K562 (cell line): ENCODE data around the gene PPM1M. TPM values are rescaled to one million over a fixed set of nuclear protein-coding genes. Genes with fewer than 3 reads are reported as not detected.

Experiments used
- ATAC-seq: fragments of 200-7000 bp; cut with Tn5 transposase; 3 replicates; pipeline ENCODE4 v1.9.1; 2020; ENCODE audit warnings: moderate library complexity
- BruUV-seq: library from RNA; stranded (reverse); fragments of 400-500 nt; replicated peaks from 2 replicates; lab custom pipeline; 2021; lab: Mats Ljungman, UMichigan
- CTCF ChIA-PET: fragments of 300-600 bp; formaldehyde crosslinking; extraction: SDS; loops from one replicate; lab custom pipeline; 2021; ENCODE audit warnings: low intra/inter-chr PET ratio; lab: Yijun Ruan, JAX
- POLR2A ChIA-PET: fragments of 300-600, 350-650 bp; sonication (Branson Sonifier 250); formaldehyde crosslinking; extraction: SDS; loops from one replicate; lab custom pipeline; 2021; ENCODE audit warnings: antibody characterized with exemption, inconsistent platforms; lab: Yijun Ruan, JAX
- DNase-seq, 4 experiments: peaks; one replicate each; pipeline versions ENCODE4 v3.0.0 to v3.0.0-alpha.2; 2011 to 2018; ENCODE audit warnings: low spot score in 3 of 4, mixed read lengths in 3 of 4; ENCODE audit errors: extremely low read depth in 1 of 4
- FAIRE-seq: peaks from 2 replicates; lab custom pipeline; 2011; peaks lifted over from hg19 to GRCh38; lab: Jason Lieb, UNC
- H2AFZ ChIP-seq: 2 replicates; pipeline ENCODE4 v1.6.0; 2011; ENCODE audit warnings: low read depth, low read length, control low read depth, inconsistent platforms
- H3K27ac ChIP-seq: fragments of 200-600 bp; 3 replicates; pipeline ENCODE4 v1.8.0; 2011; ENCODE audit warnings: low read depth, mild to moderate bottlenecking, control low read depth, inconsistent platforms, low read length, moderate library complexity, mixed read lengths; ENCODE audit errors: extremely low read depth
- H3K27me3 ChIP-seq, 2 experiments: fragments of 300-600 bp in 1 of 2; 2 replicates in 1 of 2; 3 replicates in 1 of 2; pipeline versions ENCODE4 v1.6.0 to v1.8.0; 2011; ENCODE audit warnings: inconsistent platforms in 2 of 2, low read length in 2 of 2, mild to moderate bottlenecking in 1 of 2, mixed read lengths in 1 of 2, moderate library complexity in 1 of 2; ENCODE audit not compliant: control insufficient read depth in 2 of 2, insufficient read depth in 2 of 2
- H3K36me3 ChIP-seq: fragments of 300-600 bp; 3 replicates; pipeline ENCODE4 v1.8.0; 2011; ENCODE audit warnings: mild to moderate bottlenecking, low read length, inconsistent platforms; ENCODE audit not compliant: control insufficient read depth, insufficient read depth
- H3K4me1 ChIP-seq, 2 experiments: fragments of 200-600 bp in 1 of 2; replicated peaks in 1 of 2; 2 replicates in 1 of 2; 3 replicates in 1 of 2; pipeline versions ENCODE4 v1.5.1 to v1.8.0; 2011; ENCODE audit warnings: inconsistent platforms in 2 of 2, low read length in 2 of 2, mild to moderate bottlenecking in 1 of 2, mixed read lengths in 1 of 2, moderate library complexity in 1 of 2; ENCODE audit not compliant: control insufficient read depth in 2 of 2, insufficient read depth in 2 of 2
- H3K4me2 ChIP-seq: 2 replicates; pipeline ENCODE4 v1.6.1; 2011; ENCODE audit warnings: low read length, control low read depth, inconsistent platforms, mixed read lengths; ENCODE audit not compliant: insufficient read depth
- H3K4me3 ChIP-seq: fragments of 200-600 bp; sonication (generic), shearing (Covaris generic); 2 replicates; pipeline ENCODE4 v1.5.1; 2016; ENCODE audit warnings: control low read depth, inconsistent platforms
- H3K79me2 ChIP-seq: fragments of 200-600 bp; 3 replicates; pipeline ENCODE4 v1.8.0; 2011; ENCODE audit warnings: low read length, inconsistent platforms; ENCODE audit not compliant: control insufficient read depth, insufficient read depth
- H3K9ac ChIP-seq, 2 experiments: 2 replicates each; pipeline versions ENCODE4 v1.6.0 to v1.6.1; 2011; ENCODE audit warnings: low read depth in 2 of 2, low read length in 2 of 2, control low read depth in 1 of 2, inconsistent platforms in 1 of 2, mild to moderate bottlenecking in 1 of 2, mixed read lengths in 1 of 2; ENCODE audit not compliant: insufficient read depth in 1 of 2
- H3K9me1 ChIP-seq: one replicate; pipeline ENCODE4 v1.6.0; 2011; ENCODE audit warnings: inconsistent platforms, mild to moderate bottlenecking, low read length, moderate library complexity; ENCODE audit not compliant: control insufficient read depth, insufficient read depth
- H3K9me3 ChIP-seq: replicated peaks from 2 replicates; pipeline ENCODE4 v1.5.1; 2011; ENCODE audit warnings: low read depth, low read length, inconsistent platforms; ENCODE audit not compliant: control insufficient read depth, insufficient read depth
- H4K20me1 ChIP-seq: replicated peaks from 2 replicates; pipeline ENCODE4 v1.6.1; 2011; ENCODE audit warnings: low read length, inconsistent platforms, mixed read lengths; ENCODE audit not compliant: control insufficient read depth, insufficient read depth
- NFIC ChIP-seq: fragments of 450-650 bp; IDR thresholded peaks from 2 replicates; pipeline ENCODE4 v1.6.1; 2017; ENCODE audit warnings: mild to moderate bottlenecking, inconsistent platforms
- PCBP2 ChIP-seq: fragments of 200-400 bp; formaldehyde crosslinking; IDR thresholded peaks from 2 replicates; pipeline ENCODE4 v1.6.1; 2018; ENCODE audit warnings: low read length, low read depth, mild to moderate bottlenecking, moderate library complexity; ENCODE audit not compliant: poor library complexity, severe bottlenecking
- RBM17 ChIP-seq: fragments of 200-400 bp; formaldehyde crosslinking; IDR thresholded peaks from 2 replicates; pipeline ENCODE4 v1.6.1; 2017; ENCODE audit warnings: low read depth, mild to moderate bottlenecking, low read length, borderline replicate concordance
- TCF7L2 ChIP-seq: fragments of 150-350 bp; IDR thresholded peaks from 2 replicates; pipeline ENCODE4 v1.6.1; 2016; ENCODE audit warnings: low read depth, mild to moderate bottlenecking, low read length, moderate library complexity
- WGBS: fragments of 100-300 bp; shearing (Covaris generic); methylation state at CpG from one replicate; pipeline ENCODE4 v1.1.6; 2016; ENCODE audit warnings: low coverage, mixed read lengths; ENCODE audit not compliant: insufficient coverage; ENCODE audit errors: missing lambda C conversion rate; 5-methylcytosine and 5-hydroxymethylcytosine counted together
- in situ Hi-C: fragments of 300-500 bp; cut with MboI; formaldehyde crosslinking; loops from 4 replicates; pipeline ENCODE4 v1.15.0; 2018; ENCODE audit warnings: inconsistent platforms, mixed read lengths
- intact Hi-C: fragments of 100-400 bp; cut with micrococcal nuclease; formaldehyde crosslinking; loops from 2 replicates; pipeline ENCODE4 v1.14.2; 2022
- polyA plus RNA-seq, 8 experiments: library from polyadenylated mRNA; depleted of rRNA in 4 of 8; stranded (reverse) in 5 of 8; unstranded in 3 of 8; fragments of >200 nt; fragmentation: Nextera tagmentation in 2 of 8; fragmentation: Illumina TruSeq in 1 of 8; extraction: Ambion mirVana in 2 of 8; extraction: Trizol in 1 of 8; gene quantifications; 2 replicates each; pipeline versions ENCODE4 v1.2.1 to v1.2.3, GENCODE V29; 2011 to 2014; ENCODE audit warnings: inconsistent platforms in 1 of 8, missing spikeins in 1 of 8
- total RNA-seq, 7 experiments: library from RNA; depleted of rRNA in 6 of 7; stranded (reverse); fragments of >200 nt in 6 of 7; fragmentation: Illumina TruSeq in 2 of 7; extraction: Trizol in 2 of 7; gene quantifications; 2 replicates each; pipeline versions ENCODE4 v1.2.1 to v1.2.3, GENCODE V29; 2011 to 2021; ENCODE audit warnings: low replicate concordance in 1 of 7
- TF ChIP-seq, protein P1 (sequence below), 2 experiments: fragments of 450-650 bp; IDR thresholded peaks; 2 replicates each; pipeline ENCODE4 v1.6.1; 2016; ENCODE audit warnings: mild to moderate bottlenecking in 2 of 2, borderline replicate concordance in 1 of 2, low read depth in 1 of 2, moderate library complexity in 1 of 2
- TF ChIP-seq, protein P2 (sequence below): fragments of 450-650 bp; formaldehyde crosslinking; IDR thresholded peaks from 2 replicates; pipeline ENCODE4 v1.4.0; 2020; ENCODE audit warnings: mild to moderate bottlenecking

Gene PPM1M
- total and polyA plus RNA-seq, 9 of the 15 experiments (the other 6 are each of a cell fraction or from before 2014, with no cell fraction given): 1.4 to 9.2 (median 4.4) TPM

DNA sequence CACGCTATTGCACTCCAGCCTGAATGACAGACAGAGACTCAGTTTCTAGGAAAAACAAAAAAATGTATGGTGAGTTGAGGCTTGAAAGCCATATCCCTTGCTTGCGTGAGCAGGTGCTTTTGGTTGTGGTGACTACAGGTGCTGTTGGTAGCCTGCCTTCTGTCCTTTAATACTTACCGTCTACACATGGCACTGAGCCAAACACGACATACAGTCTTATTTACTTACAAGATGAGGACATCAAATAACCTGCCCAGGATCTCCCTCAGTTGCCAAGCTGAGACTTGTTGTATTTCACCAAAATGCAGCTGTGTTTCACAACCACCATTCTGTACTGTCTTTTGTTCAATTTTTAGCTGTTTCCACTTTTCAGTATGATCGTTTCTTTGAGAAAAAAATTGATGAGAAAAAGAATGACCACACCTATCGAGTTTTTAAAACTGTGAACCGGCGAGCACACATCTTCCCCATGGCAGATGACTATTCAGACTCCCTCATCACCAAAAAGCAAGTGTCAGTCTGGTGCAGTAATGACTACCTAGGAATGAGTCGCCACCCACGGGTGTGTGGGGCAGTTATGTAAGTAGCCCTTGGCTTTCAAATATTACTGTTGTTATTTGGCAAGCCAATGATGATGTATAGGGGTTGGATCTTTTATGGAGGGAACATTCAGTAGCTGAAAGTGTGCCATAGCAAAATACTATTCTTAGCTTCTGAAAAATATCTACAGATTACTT lies 41.1 kb upstream of the PPM1M start:
- ATAC-seq: no peak
- H3K4me3 ChIP-seq: no peak overlapping the region
- intact Hi-C loops: no loop called here
- no peak overlapping the region for H3K27ac ChIP-seq
- no peak overlapping the region for H2AFZ ChIP-seq
- H3K79me2 ChIP-seq: no peaks in the 10 kb centered on the region
- in situ Hi-C loops: no loop called here
- POLR2A ChIA-PET: interaction anchor here (0.6 to 2.5 kb wide), 5 partner anchors 16 to 156 kb away, joined by 3 to 7 read pairs (median 3); partner anchors contain the start of gene POC1A
- H3K4me1 ChIP-seq: no peaks in the 10 kb centered on the region
- H3K9ac ChIP-seq: no peak overlapping the region
- H3K36me3 ChIP-seq: peaks cover 93% of the 10 kb centered on the region
- peak; percentile 59 for TF ChIP-seq NFIC
- TF ChIP-seq, protein P1, sequence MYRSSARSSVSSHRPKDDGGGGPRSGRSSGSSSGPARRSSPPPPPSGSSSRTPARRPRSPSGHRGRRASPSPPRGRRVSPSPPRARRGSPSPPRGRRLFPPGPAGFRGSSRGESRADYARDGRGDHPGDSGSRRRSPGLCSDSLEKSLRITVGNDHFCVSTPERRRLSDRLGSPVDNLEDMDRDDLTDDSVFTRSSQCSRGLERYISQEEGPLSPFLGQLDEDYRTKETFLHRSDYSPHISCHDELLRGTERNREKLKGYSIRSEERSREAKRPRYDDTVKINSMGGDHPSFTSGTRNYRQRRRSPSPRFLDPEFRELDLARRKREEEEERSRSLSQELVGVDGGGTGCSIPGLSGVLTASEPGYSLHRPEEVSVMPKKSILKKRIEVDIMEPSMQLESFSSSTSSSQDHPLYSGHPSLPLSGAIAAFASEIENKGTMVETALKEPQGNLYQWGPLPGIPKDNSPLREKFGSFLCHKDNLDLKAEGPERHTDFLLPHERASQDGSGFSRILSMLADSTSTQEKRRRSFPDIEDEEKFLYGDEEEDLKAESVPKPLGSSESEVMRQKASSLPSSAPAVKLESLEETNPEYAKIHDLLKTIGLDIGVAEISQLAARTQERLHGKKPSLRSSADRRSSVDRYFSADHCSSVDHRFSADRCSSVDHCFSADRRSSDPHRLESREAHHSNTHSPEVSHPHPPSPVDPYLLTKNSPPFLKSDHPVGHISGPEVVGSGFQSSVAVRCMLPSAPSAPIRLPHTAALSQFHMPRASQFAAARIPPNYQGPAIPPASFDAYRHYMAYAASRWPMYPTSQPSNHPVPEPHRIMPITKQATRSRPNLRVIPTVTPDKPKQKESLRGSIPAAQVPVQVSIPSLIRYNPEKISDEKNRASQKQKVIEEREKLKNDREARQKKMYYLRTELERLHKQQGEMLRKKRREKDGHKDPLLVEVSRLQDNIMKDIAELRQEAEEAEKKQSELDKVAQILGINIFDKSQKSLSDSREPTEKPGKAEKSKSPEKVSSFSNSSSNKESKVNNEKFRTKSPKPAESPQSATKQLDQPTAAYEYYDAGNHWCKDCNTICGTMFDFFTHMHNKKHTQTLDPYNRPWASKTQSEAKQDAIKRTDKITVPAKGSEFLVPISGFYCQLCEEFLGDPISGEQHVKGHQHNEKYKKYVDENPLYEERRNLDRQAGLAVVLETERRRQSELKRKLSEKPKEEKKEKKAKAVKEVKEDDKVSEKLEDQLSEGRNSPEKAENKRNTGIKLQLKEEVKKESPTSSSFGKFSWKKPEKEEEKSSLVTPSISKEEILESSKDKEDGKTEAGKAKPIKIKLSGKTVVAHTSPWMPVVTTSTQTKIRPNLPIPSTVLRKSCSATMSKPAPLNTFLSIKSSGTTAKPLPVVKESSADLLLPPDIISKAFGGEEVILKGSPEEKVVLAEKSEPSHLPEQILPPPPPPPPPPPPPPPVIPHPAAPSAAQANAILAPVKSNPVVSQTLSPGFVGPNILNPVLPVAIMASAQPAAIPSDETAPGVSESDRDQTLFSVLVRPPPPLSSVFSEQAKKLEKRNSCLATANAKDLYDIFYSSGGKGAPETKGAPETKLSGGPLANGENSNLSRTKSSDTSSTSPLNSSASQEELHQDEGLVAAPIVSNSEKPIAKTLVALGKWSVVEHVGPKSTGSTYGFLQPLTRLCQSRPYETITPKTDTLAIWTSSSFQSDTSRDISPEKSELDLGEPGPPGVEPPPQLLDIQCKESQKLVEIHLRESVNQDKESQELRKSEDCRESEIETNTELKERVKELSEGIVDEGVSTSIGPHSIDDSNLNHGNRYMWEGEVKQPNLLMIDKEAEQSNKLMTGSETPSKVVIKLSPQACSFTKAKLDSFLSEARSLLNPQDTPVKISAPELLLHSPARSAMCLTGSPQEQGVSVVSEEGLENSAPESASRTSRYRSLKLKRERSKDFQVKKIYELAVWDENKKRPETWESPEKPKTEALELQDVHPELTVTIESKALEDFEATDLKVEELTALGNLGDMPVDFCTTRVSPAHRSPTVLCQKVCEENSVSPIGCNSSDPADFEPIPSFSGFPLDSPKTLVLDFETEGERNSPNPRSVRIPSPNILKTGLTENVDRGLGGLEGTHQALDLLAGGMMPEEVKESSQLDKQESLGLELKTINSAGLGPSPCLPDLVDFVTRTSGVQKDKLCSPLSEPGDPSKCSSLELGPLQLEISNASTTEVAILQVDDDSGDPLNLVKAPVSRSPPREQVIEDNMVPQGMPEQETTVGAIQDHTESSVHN (IDR thresholded peaks at IDR 0.05; ENCODE audit: borderline replicate concordance in 1 of 2, low read depth in 1 of 2): no peak
- TF ChIP-seq TCF7L2: no peak
- TF ChIP-seq, protein P2, sequence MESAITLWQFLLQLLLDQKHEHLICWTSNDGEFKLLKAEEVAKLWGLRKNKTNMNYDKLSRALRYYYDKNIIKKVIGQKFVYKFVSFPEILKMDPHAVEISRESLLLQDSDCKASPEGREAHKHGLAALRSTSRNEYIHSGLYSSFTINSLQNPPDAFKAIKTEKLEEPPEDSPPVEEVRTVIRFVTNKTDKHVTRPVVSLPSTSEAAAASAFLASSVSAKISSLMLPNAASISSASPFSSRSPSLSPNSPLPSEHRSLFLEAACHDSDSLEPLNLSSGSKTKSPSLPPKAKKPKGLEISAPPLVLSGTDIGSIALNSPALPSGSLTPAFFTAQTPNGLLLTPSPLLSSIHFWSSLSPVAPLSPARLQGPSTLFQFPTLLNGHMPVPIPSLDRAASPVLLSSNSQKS (CRISPR knock-in tag): no peak
- no peak for TF ChIP-seq PCBP2
- TF ChIP-seq RBM17: no peak
- TF ChIP-seq, all 486 proteins: peak for 1
- Histone ChIP-seq H3K27me3 (no peaks in the 10 kb centered on the region), H3K9me1 (no peaks in the 10 kb centered on the region), H3K4me2 (no peak overlapping the region), H3K9me3 (no peaks in the 10 kb centered on the region), H4K20me1 (no peaks in the 10 kb centered on the region)
- CTCF ChIA-PET: no interaction called here
- WGBS: 91% methylated on average over 10 of the region's 10 CpGs
- no TSS peak for BruUV-seq
- FAIRE-seq: no peak
- no peak for DNase-seq
